Stimulated activated effector memory CD8-positive, alpha-beta T cell treated with anti-CD3 and anti-CD28 coated beads, Interleukin-12 subunit alpha, Interleukin-12 subunit beta, amount 100 ng/mL, for 72 hours (primary cell): Measurements from ENCODE around the gene RGS12.

Experiments
- ATAC-seq: fragments of 150-1000 bp; cut with Tn5 transposase; 2 replicates; pipeline ENCODE4 v1.10.0; 2021
- DNase-seq, 2 donors: peaks; one replicate each; pipeline ENCODE4 v3.0.0; 2021 to 2022; ENCODE audit warnings: low spot score in 2 of 2
- H3K27ac Mint-ChIP-seq: one replicate; pipeline ENCODE4 v1.8.0; 2022; ENCODE audit warnings: mild to moderate bottlenecking, mixed read lengths
- H3K36me3 Mint-ChIP-seq: one replicate; pipeline ENCODE4 v1.8.0; 2022; ENCODE audit warnings: mild to moderate bottlenecking, mixed read lengths
- H3K4me1 Mint-ChIP-seq: one replicate; pipeline ENCODE4 v1.8.0; 2022; ENCODE audit warnings: mixed read lengths
- H3K4me3 Mint-ChIP-seq: one replicate; pipeline ENCODE4 v1.8.0; 2022; ENCODE audit warnings: mild to moderate bottlenecking, mixed read lengths
- H3K9me3 Mint-ChIP-seq: one replicate; pipeline ENCODE4 v1.8.0; 2022; ENCODE audit warnings: mixed read lengths

The RGS12 gene

GRCh38 chr4:3317656-3318211 is 24.9 kb downstream of the RGS12 start:
- Mint-ChIP-seq H3K27ac (no peak overlapping the region), H3K36me3 (no peaks in the 10 kb centered on the region), H3K4me3 (no peak overlapping the region), H3K9me3 (no peaks in the 10 kb centered on the region), H3K4me1 (no peaks in the 10 kb centered on the region)
- ATAC-seq (peak; percentile 24), DNase-seq (no peak)

GRCh38 chr4:3318561-3319021 is 25.8 kb downstream of the RGS12 start:
- H3K4me3 Mint-ChIP-seq, result no peak overlapping the region

GRCh38 chr4:3320361-3321023 is 27.7 kb downstream of the RGS12 start:
- H3K4me1 Mint-ChIP-seq, result no peaks in the 10 kb centered on the region
- ATAC-seq (no peak), DNase-seq (no peak)
- no peak overlapping the region for H3K27ac Mint-ChIP-seq
- no peaks in the 10 kb centered on the region for H3K9me3 Mint-ChIP-seq
- H3K36me3 Mint-ChIP-seq, result no peaks in the 10 kb centered on the region
- no peak overlapping the region for H3K4me3 Mint-ChIP-seq

More at GRCh38 chr4:3318561-3319021, 25.8 kb downstream of the RGS12 start:
- no peaks in the 10 kb centered on the region for H3K4me1 Mint-ChIP-seq
- no peaks in the 10 kb centered on the region for H3K9me3 Mint-ChIP-seq
- no peaks in the 10 kb centered on the region for H3K36me3 Mint-ChIP-seq
- no peak overlapping the region for H3K27ac Mint-ChIP-seq
- ATAC-seq, result no peak
- no peak for DNase-seq

- Mint-ChIP-seq H3K4me3 (no peak overlapping the region), H3K27ac (no peak overlapping the region), H3K36me3 (no peaks in the 10 kb centered on the region), H3K9me3 (no peaks in the 10 kb centered on the region), H3K4me1 (no peaks in the 10 kb centered on the region)
- ATAC-seq (no peak), DNase-seq (no peak)
Observed at GRCh38 chr4:3321295-3321889, 28.6 kb downstream of the RGS12 start.

- Mint-ChIP-seq H3K4me1 (no peaks in the 10 kb centered on the region), H3K4me3 (no peak overlapping the region), H3K36me3 (no peaks in the 10 kb centered on the region), H3K27ac (no peak overlapping the region), H3K9me3 (no peaks in the 10 kb centered on the region)
- DNase-seq (no peak), ATAC-seq (no peak)
Observed at GRCh38 chr4:3322059-3322550, 29.3 kb downstream of the RGS12 start.

- no peaks in the 10 kb centered on the region for H3K4me1 Mint-ChIP-seq
- ATAC-seq, result no peak
- H3K27ac Mint-ChIP-seq, result peak overlapping the region; percentile 27
- H3K9me3 Mint-ChIP-seq, result no peaks in the 10 kb centered on the region
- DNase-seq, result no peak
- H3K4me3 Mint-ChIP-seq, result no peak overlapping the region
- no peaks in the 10 kb centered on the region for H3K36me3 Mint-ChIP-seq
Observed at GRCh38 chr4:3323071-3323481, 30.3 kb downstream of the RGS12 start.

- Mint-ChIP-seq H3K4me3 (no peak overlapping the region), H3K4me1 (no peaks in the 10 kb centered on the region), H3K36me3 (no peaks in the 10 kb centered on the region), H3K27ac (peak overlapping the region; percentile 27), H3K9me3 (no peaks in the 10 kb centered on the region)
- no peak for DNase-seq
- no peak for ATAC-seq
Observed at GRCh38 chr4:3324093-3324815, 31.4 kb downstream of the RGS12 start.

GRCh38 chr4:3328814-3329663 is 36.2 kb downstream of the RGS12 start:
- ATAC-seq (no peak), DNase-seq (no peak)
- Mint-ChIP-seq H3K4me1 (no peaks in the 10 kb centered on the region), H3K4me3 (no peak overlapping the region), H3K27ac (no peak overlapping the region), H3K9me3 (no peaks in the 10 kb centered on the region), H3K36me3 (no peaks in the 10 kb centered on the region)

GRCh38 chr4:3329887-3330286 is 37.1 kb downstream of the RGS12 start:
- no peak for ATAC-seq

GRCh38 chr4:3330707-3331106 is 37.9 kb downstream of the RGS12 start:
- ATAC-seq, result no peak

More at GRCh38 chr4:3329887-3330286, 37.1 kb downstream of the RGS12 start:
- DNase-seq, result no peak
- no peak overlapping the region for H3K27ac Mint-ChIP-seq
- H3K4me3 Mint-ChIP-seq, result no peak overlapping the region
- H3K4me1 Mint-ChIP-seq, result no peaks in the 10 kb centered on the region
- H3K9me3 Mint-ChIP-seq, result no peaks in the 10 kb centered on the region
- no peaks in the 10 kb centered on the region for H3K36me3 Mint-ChIP-seq

GRCh38 chr4:3331511-3332394 is 38.9 kb downstream of the RGS12 start:
- Mint-ChIP-seq H3K4me1 (peaks cover 6% of the 10 kb centered on the region), H3K36me3 (no peaks in the 10 kb centered on the region), H3K4me3 (no peak overlapping the region), H3K9me3 (no peaks in the 10 kb centered on the region), H3K27ac (no peak overlapping the region)
- DNase-seq, result no peak
- ATAC-seq, result no peak

More at GRCh38 chr4:3330707-3331106, 37.9 kb downstream of the RGS12 start:
- H3K27ac Mint-ChIP-seq, result no peak overlapping the region
- DNase-seq, result no peak
- no peaks in the 10 kb centered on the region for H3K36me3 Mint-ChIP-seq
- H3K4me3 Mint-ChIP-seq, result no peak overlapping the region
- peaks cover 6% of the 10 kb centered on the region for H3K4me1 Mint-ChIP-seq
- H3K9me3 Mint-ChIP-seq, result no peaks in the 10 kb centered on the region

GRCh38 chr4:3332498-3332897 is 39.7 kb downstream of the RGS12 start:
- Mint-ChIP-seq H3K4me3 (no peak overlapping the region), H3K27ac (no peak overlapping the region)

GRCh38 chr4:3334316-3334715 is 41.5 kb downstream of the RGS12 start:
- no peaks in the 10 kb centered on the region for H3K9me3 Mint-ChIP-seq
- H3K36me3 Mint-ChIP-seq, result no peaks in the 10 kb centered on the region
- peaks cover 6% of the 10 kb centered on the region for H3K4me1 Mint-ChIP-seq
- DNase-seq, result no peak
- H3K4me3 Mint-ChIP-seq, result no peak overlapping the region
- no peak overlapping the region for H3K27ac Mint-ChIP-seq
- no peak for ATAC-seq

More at GRCh38 chr4:3332498-3332897, 39.7 kb downstream of the RGS12 start:
- no peaks in the 10 kb centered on the region for H3K36me3 Mint-ChIP-seq
- H3K4me1 Mint-ChIP-seq, result peaks cover 6% of the 10 kb centered on the region
- H3K9me3 Mint-ChIP-seq, result no peaks in the 10 kb centered on the region
- ATAC-seq (no peak), DNase-seq (peak in 1 of 2 donors; percentile 10)

- DNase-seq, result peak in 1 of 2 donors; percentile 17
- Mint-ChIP-seq H3K4me1 (peaks cover 6% of the 10 kb centered on the region), H3K36me3 (no peaks in the 10 kb centered on the region), H3K9me3 (no peaks in the 10 kb centered on the region), H3K27ac (no peak overlapping the region), H3K4me3 (no peak overlapping the region)
- ATAC-seq, result no peak
Observed at GRCh38 chr4:3335385-3335784, 42.6 kb downstream of the RGS12 start.
